Kidney (tissue), 14 donors: ENCODE measurements around the gene LZIC. TPM values are rescaled to one million over a fixed set of nuclear protein-coding genes. Genes with fewer than 3 reads are reported as not detected.

Experiments
- DNase-seq, 5 donors: peaks; one replicate each; pipeline ENCODE4 v3.0.0-alpha.2; 2013 to 2020
- FAIRE-seq: peaks from 2 replicates; lab custom pipeline; 2012; peaks lifted over from hg19 to GRCh38; lab: Jason Lieb, UNC
- H3K27ac ChIP-seq, 2 donors: one replicate each; pipeline ENCODE4 v1.7.0; 2013; ENCODE audit warnings: low read depth in 2 of 2, low read length in 2 of 2, inconsistent platforms in 1 of 2
- H3K27me3 ChIP-seq: one replicate; pipeline ENCODE4 v1.7.1; 2013; ENCODE audit warnings: low read length, inconsistent platforms; ENCODE audit not compliant: control insufficient read depth, insufficient read depth
- H3K36me3 ChIP-seq, 3 donors: one replicate each; pipeline versions ENCODE4 v1.7.0 to v1.7.1; 2013; ENCODE audit warnings: low read length in 3 of 3, control low read depth in 1 of 3, inconsistent platforms in 1 of 3; ENCODE audit not compliant: insufficient read depth in 3 of 3, control insufficient read depth in 2 of 3
- H3K4me1 ChIP-seq, 3 donors: one replicate each; pipeline versions ENCODE4 v1.7.0 to v1.7.1; 2013; ENCODE audit warnings: low read length in 3 of 3, inconsistent platforms in 1 of 3, low read depth in 1 of 3; ENCODE audit not compliant: control insufficient read depth in 2 of 3, insufficient read depth in 2 of 3
- H3K4me3 ChIP-seq, 3 donors: one replicate each; pipeline versions ENCODE4 v1.7.0 to v1.8.1; 2013; ENCODE audit warnings: low read length in 3 of 3, control low read depth in 1 of 3, inconsistent platforms in 1 of 3
- H3K9ac ChIP-seq, 3 donors: one replicate each; pipeline versions ENCODE4 v1.7.0 to v1.7.1; 2013; ENCODE audit warnings: low read length in 3 of 3, control low read depth in 1 of 3, inconsistent platforms in 1 of 3
- H3K9me3 ChIP-seq, 3 donors: one replicate each; pipeline versions ENCODE4 v1.7.0 to v1.7.1; 2013; ENCODE audit warnings: low read length in 3 of 3, control low read depth in 1 of 3, inconsistent platforms in 1 of 3; ENCODE audit not compliant: control insufficient read depth in 2 of 3, insufficient read depth in 1 of 3
- CTCF ChIP-seq: IDR thresholded peaks from 3 replicates; pipeline ENCODE4 v1.5.1; 2012; ENCODE audit warnings: mild to moderate bottlenecking, moderate library complexity, borderline replicate concordance; ENCODE audit not compliant: insufficient read depth; ENCODE audit errors: extremely low read depth
- intact Hi-C: fragments of 100-400 bp; cut with DNase I; formaldehyde crosslinking; loops from one replicate; pipeline ENCODE4 v1.11.1; 2022
- polyA plus RNA-seq: library from polyadenylated mRNA; stranded (reverse); fragments of 350-450 nt; fragmentation: Illumina TruSeq; extraction: RNeasy Lipid Tissue Mini Kit (QIAGEN cat#74804); gene quantifications from one replicate; pipeline ENCODE4 v1.2.3, GENCODE V29; 2014; ENCODE audit warnings: low read depth, low replicate concordance; ENCODE audit not compliant: insufficient read depth
- total RNA-seq: library from RNA; stranded (reverse); fragmentation: NEBNext Ultra II Directional; extraction: Animal tissue kit (Norgen Biotek cat#: 25700); gene quantifications from one replicate; pipeline ENCODE4 v1.2.1, GENCODE V29; 2021
- donor health status: control.
- donor health status: control.
- donor health status: control.
- donor health status: control.
- donor health status: control.
- donor health status: DM: yes; HTN: yes; CAD: no.
- donor health status: Normal renal cell carcinoma (clear cell type).

LZIC gene
- total and polyA plus RNA-seq, 2 donors from 2014 or later = 22.3 to 27.0 TPM

- DNase-seq (no peak), FAIRE-seq (no peak)
- Histone ChIP-seq H3K4me1 (peaks cover 0 to 3% (median 2%) of the 10 kb centered on the region in 3 donors), H3K9me3 (no peaks in the 10 kb centered on the region), H3K4me3 (no peak overlapping the region), H3K9ac (no peak overlapping the region), H3K27me3 (no peaks in the 10 kb centered on the region), H3K27ac (no peak overlapping the region), H3K36me3 (no peaks in the 10 kb centered on the region)
- no peak for TF ChIP-seq CTCF
- intact Hi-C loops = no loop called here
These were observed 26.7 kb downstream of the LZIC start for GRCh38 chr1:9916452-9916851.

GRCh38 chr1:9914610-9914937 is 28.6 kb downstream of the LZIC start:
- no peak for TF ChIP-seq CTCF
- H3K36me3 ChIP-seq = no peaks in the 10 kb centered on the region
- H3K9me3 ChIP-seq = no peaks in the 10 kb centered on the region
- intact Hi-C loops = no loop called here
- H3K4me3 ChIP-seq = no peak overlapping the region
- DNase-seq (peak in 1 of 5 donors; percentile 48), FAIRE-seq (no peak)
- no peaks in the 10 kb centered on the region for H3K27me3 ChIP-seq
- H3K9ac ChIP-seq = no peak overlapping the region
- H3K27ac ChIP-seq = no peak overlapping the region
- peaks cover 0 to 8% (median 2%) of the 10 kb centered on the region in 3 donors for H3K4me1 ChIP-seq

GRCh38 chr1:9912264-9912936 is 30.8 kb downstream of the LZIC start:
- FAIRE-seq (no peak), DNase-seq (no peak)
- Histone ChIP-seq H3K36me3 (no peaks in the 10 kb centered on the region), H3K9ac (no peak overlapping the region), H3K27me3 (no peaks in the 10 kb centered on the region), H3K9me3 (no peaks in the 10 kb centered on the region), H3K4me1 (peaks cover 0 to 12% (median 8%) of the 10 kb centered on the region in 3 donors), H3K4me3 (no peak overlapping the region), H3K27ac (no peak overlapping the region)
- TF ChIP-seq CTCF = no peak
- intact Hi-C loops = no loop called here
